Naive B cell (primary cell): ENCODE results near the gene ACOT13. TPM values are rescaled to one million over a fixed set of nuclear protein-coding genes. Genes with fewer than 3 reads are reported as not detected.
A peak's percentile ranks its signal among the peaks of the same experiment; 100 is the strongest.
"Not testable (repeated sequence)": the region's sequence is repeated elsewhere in the genome, so short reads cannot be mapped to it uniquely, and the experiment has no call there.

Experiments
- ATAC-seq, 2 donors: fragments of 150-1000 bp; cut with Tn5 transposase; 2 replicates each; pipeline ENCODE4 v1.10.0; 2021; ENCODE audit warnings: low read depth in 2 of 2, mild to moderate bottlenecking in 2 of 2, moderate library complexity in 2 of 2
- DNase-seq: peaks from one replicate; pipeline ENCODE4 v3.0.0; 2022
- H3K27ac Mint-ChIP-seq, 6 donors: one replicate each; pipeline ENCODE4 v1.8.0; 2020 to 2022; ENCODE audit warnings: mild to moderate bottlenecking in 6 of 6, mixed read lengths in 6 of 6, moderate library complexity in 5 of 6, inconsistent platforms in 2 of 6
- H3K27me3 Mint-ChIP-seq, 3 donors: one replicate each; pipeline ENCODE4 v1.8.0; 2021 to 2022; ENCODE audit warnings: mixed read lengths in 3 of 3, mild to moderate bottlenecking in 1 of 3
- H3K36me3 Mint-ChIP-seq, 2 donors: one replicate each; pipeline ENCODE4 v1.8.0; 2020 to 2022; ENCODE audit warnings: mixed read lengths in 2 of 2, inconsistent platforms in 1 of 2, mild to moderate bottlenecking in 1 of 2
- H3K4me1 Mint-ChIP-seq, 3 donors: one replicate each; pipeline ENCODE4 v1.8.0; 2020 to 2022; ENCODE audit warnings: mixed read lengths in 3 of 3, inconsistent platforms in 1 of 3, mild to moderate bottlenecking in 1 of 3, moderate library complexity in 1 of 3
- H3K4me3 Mint-ChIP-seq, 8 donors: one replicate each; pipeline ENCODE4 v1.8.0; 2020 to 2022; ENCODE audit warnings: mild to moderate bottlenecking in 8 of 8, mixed read lengths in 8 of 8, moderate library complexity in 8 of 8, inconsistent platforms in 2 of 8
- H3K9me3 Mint-ChIP-seq, 7 donors: one replicate each; pipeline ENCODE4 v1.8.0; 2020 to 2022; ENCODE audit warnings: mixed read lengths in 7 of 7, mild to moderate bottlenecking in 5 of 7, inconsistent platforms in 2 of 7, moderate library complexity in 1 of 7
- polyA plus RNA-seq, 6 donors: library from polyadenylated mRNA; unstranded; fragments of 300-500 nt; fragmentation: Illumina TruSeq; gene quantifications; one replicate each; pipeline ENCODE4 v1.2.3, GENCODE V29; 2021; ENCODE audit warnings: low read depth in 6 of 6

The ACOT13 gene
- polyA plus RNA-seq, 6 donors from 2014 or later: 4.0 to 10.8 (median 9.1) TPM

DNA sequence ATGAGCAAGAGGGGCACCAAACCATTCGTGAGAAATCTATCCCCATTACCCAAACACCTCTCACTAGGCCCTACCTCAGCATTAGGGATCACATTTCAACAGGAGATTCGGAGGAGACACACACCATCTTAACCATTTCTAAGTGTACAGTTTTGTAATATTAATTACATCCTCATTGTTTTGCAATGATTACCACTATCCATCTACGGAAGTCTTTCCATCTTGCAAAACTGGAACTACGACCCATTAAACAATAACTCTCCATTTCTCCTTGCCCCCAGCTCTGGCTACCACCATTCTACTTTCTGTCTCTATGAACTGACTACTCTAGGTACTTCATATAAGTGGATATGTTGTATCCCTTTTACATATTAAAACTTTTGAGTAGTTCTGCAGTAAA lies 20.1 kb downstream of the ACOT13 start:
- Mint-ChIP-seq H3K9me3 (no peaks in the 10 kb centered on the region), H3K36me3 (peaks cover 4 to 7% of the 10 kb centered on the region in 2 donors), H3K4me3 (no peak overlapping the region), H3K27me3 (no peaks in the 10 kb centered on the region), H3K27ac (peak overlapping the region in 2 of 6 donors; percentile 17 to 37), H3K4me1 (no peaks in the 10 kb centered on the region)
- no peak for DNase-seq
- ATAC-seq: no peak

- H3K4me3 Mint-ChIP-seq: no peak overlapping the region
- H3K4me1 Mint-ChIP-seq: no peaks in the 10 kb centered on the region
- no peak for ATAC-seq
- DNase-seq: no peak
- H3K36me3 Mint-ChIP-seq: peaks cover 4 to 7% of the 10 kb centered on the region in 2 donors
- no peak overlapping the region for H3K27ac Mint-ChIP-seq
- H3K9me3 Mint-ChIP-seq: no peaks in the 10 kb centered on the region
- H3K27me3 Mint-ChIP-seq: no peaks in the 10 kb centered on the region
These were observed 23.1 kb downstream of the ACOT13 start for GRCh38 chr6:24689964-24690363.

GRCh38 chr6:24690593-24690992 lies 23.7 kb downstream of the ACOT13 start:
- Mint-ChIP-seq H3K9me3 (no peaks in the 10 kb centered on the region), H3K4me1 (peaks cover 2 to 4% (median 3%) of the 10 kb centered on the region in 3 donors), H3K27me3 (no peaks in the 10 kb centered on the region), H3K4me3 (no peak overlapping the region), H3K27ac (peak overlapping the region in 1 of 6 donors; percentile 56), H3K36me3 (peaks cover 4 to 7% of the 10 kb centered on the region in 2 donors)
- DNase-seq (no peak), ATAC-seq (no peak)

GRCh38 chr6:24691550-24691949 lies 24.7 kb downstream of the ACOT13 start:
- H3K9me3 Mint-ChIP-seq: no peaks in the 10 kb centered on the region
- H3K27me3 Mint-ChIP-seq: no peaks in the 10 kb centered on the region
- peaks cover 4 to 7% of the 10 kb centered on the region in 2 donors for H3K36me3 Mint-ChIP-seq
- H3K4me1 Mint-ChIP-seq: peaks cover 4 to 8% (median 4%) of the 10 kb centered on the region in 3 donors
- no peak for DNase-seq
- ATAC-seq: no peak
- no peak overlapping the region for H3K4me3 Mint-ChIP-seq
- H3K27ac Mint-ChIP-seq: no peak overlapping the region

- H3K4me3 Mint-ChIP-seq: no peak overlapping the region
- H3K27ac Mint-ChIP-seq: peak overlapping the region in 1 of 6 donors; percentile 3
- H3K27me3 Mint-ChIP-seq: no peaks in the 10 kb centered on the region
- no peaks in the 10 kb centered on the region for H3K9me3 Mint-ChIP-seq
- H3K36me3 Mint-ChIP-seq: peaks cover 4 to 6% of the 10 kb centered on the region in 2 donors
- ATAC-seq (no peak), DNase-seq (no peak)
- peaks cover 4 to 8% (median 4%) of the 10 kb centered on the region in 3 donors for H3K4me1 Mint-ChIP-seq
These were observed 25.1 kb downstream of the ACOT13 start for GRCh38 chr6:24692003-24692402.

GRCh38 chr6:24692415-24692814 lies 25.5 kb downstream of the ACOT13 start:
- Mint-ChIP-seq H3K4me3 (no peak overlapping the region), H3K27ac (peak overlapping the region in 1 of 6 donors; percentile 77), H3K9me3 (no peaks in the 10 kb centered on the region), H3K4me1 (peaks cover 4 to 8% (median 4%) of the 10 kb centered on the region in 3 donors), H3K27me3 (no peaks in the 10 kb centered on the region), H3K36me3 (peaks cover under 1 to 2% of the 10 kb centered on the region in 2 donors)
- ATAC-seq: no peak
- no peak for DNase-seq

- Mint-ChIP-seq H3K4me1 (peaks cover 4 to 8% (median 4%) of the 10 kb centered on the region in 3 donors), H3K4me3 (no peak overlapping the region), H3K27ac (peak overlapping the region in 2 of 6 donors; percentile 63 to 77), H3K27me3 (no peaks in the 10 kb centered on the region), H3K9me3 (no peaks in the 10 kb centered on the region), H3K36me3 (no peaks in the 10 kb centered on the region)
- no peak for DNase-seq
- ATAC-seq: no peak
These were observed 26.1 kb downstream of the ACOT13 start for GRCh38 chr6:24692848-24693592.

DNA sequence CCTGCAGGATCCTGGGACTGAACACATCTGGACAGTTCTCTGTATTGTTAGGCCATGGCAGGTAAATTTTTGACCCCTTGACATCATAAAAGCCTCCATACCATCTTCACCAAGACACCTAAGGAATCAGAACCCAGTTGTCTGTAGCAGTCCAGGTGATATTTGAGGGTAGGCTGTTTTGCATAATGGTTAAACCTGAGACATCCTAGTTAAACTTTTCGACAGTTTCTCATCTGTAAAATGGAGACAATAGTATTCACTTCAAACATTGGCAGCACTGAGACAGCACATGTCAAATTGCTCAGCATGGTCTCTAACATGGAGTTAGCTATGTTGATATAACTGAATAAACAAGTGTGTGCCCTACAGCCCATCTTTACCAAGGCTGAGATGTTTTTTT lies 27.3 kb downstream of the ACOT13 start:
- Mint-ChIP-seq H3K4me3 (no peak overlapping the region), H3K27me3 (no peaks in the 10 kb centered on the region), H3K9me3 (no peaks in the 10 kb centered on the region), H3K4me1 (peaks cover 4 to 8% (median 4%) of the 10 kb centered on the region in 3 donors), H3K36me3 (no peaks in the 10 kb centered on the region), H3K27ac (no peak overlapping the region)
- DNase-seq (no peak), ATAC-seq (no peak)

- H3K27ac Mint-ChIP-seq: peak overlapping the region in 2 of 6 donors; percentile 7 to 30
- ATAC-seq: peak; percentile 71 to 87
- not testable (repeated sequence) for H3K4me1 Mint-ChIP-seq, H3K4me3 Mint-ChIP-seq, H3K9me3 Mint-ChIP-seq, H3K36me3 Mint-ChIP-seq, H3K27me3 Mint-ChIP-seq
- peak; percentile 38 for DNase-seq
These were observed 28.8 kb downstream of the ACOT13 start for GRCh38 chr6:24695635-24696034.

DNA sequence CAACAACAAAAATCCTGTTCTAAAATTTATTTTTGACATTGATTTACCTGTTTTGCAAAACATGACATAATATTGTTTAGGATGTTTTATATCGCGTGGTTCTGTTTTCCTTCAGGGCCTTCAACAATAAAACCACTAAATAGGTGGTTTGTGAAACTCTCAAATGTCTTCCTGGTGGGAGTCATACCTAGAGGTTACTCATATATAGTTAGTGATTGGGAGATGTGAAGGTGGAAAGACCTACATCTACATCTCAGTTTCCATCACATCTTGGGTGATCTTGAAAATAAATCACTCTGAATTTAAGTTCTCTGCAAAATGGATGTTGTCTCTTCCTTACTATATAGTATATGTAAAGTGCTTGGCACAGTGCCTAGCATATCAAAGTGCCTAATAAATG lies 29.2 kb downstream of the ACOT13 start:
- Mint-ChIP-seq H3K4me1 (peaks cover 4 to 12% (median 4%) of the 10 kb centered on the region in 3 donors), H3K9me3 (no peaks in the 10 kb centered on the region), H3K36me3 (no peaks in the 10 kb centered on the region), H3K4me3 (no peak overlapping the region), H3K27ac (peak overlapping the region in 1 of 6 donors; percentile 7), H3K27me3 (no peaks in the 10 kb centered on the region)
- ATAC-seq: no peak
- DNase-seq: no peak

GRCh38 chr6:24699521-24700359 lies 32.9 kb downstream of the ACOT13 start:
- H3K4me3 Mint-ChIP-seq: no peak overlapping the region
- ATAC-seq: no peak
- H3K9me3 Mint-ChIP-seq: no peaks in the 10 kb centered on the region
- DNase-seq: no peak
- H3K27ac Mint-ChIP-seq: peak overlapping the region in 4 of 6 donors; percentile 1 to 78 (median 46)
- H3K27me3 Mint-ChIP-seq: no peaks in the 10 kb centered on the region
- H3K36me3 Mint-ChIP-seq: peaks cover 0 to 6% of the 10 kb centered on the region in 2 donors
- peaks cover 12 to 29% (median 14%) of the 10 kb centered on the region in 3 donors for H3K4me1 Mint-ChIP-seq

GRCh38 chr6:24702720-24703282 lies 35.9 kb downstream of the ACOT13 start:
- H3K27me3 Mint-ChIP-seq: no peaks in the 10 kb centered on the region
- peaks cover 8 to 21% (median 14%) of the 10 kb centered on the region in 3 donors for H3K4me1 Mint-ChIP-seq
- no peak overlapping the region for H3K4me3 Mint-ChIP-seq
- peak overlapping the region; percentile 51 to 95 (median 84) for H3K27ac Mint-ChIP-seq
- H3K36me3 Mint-ChIP-seq: peaks cover 8 to 14% of the 10 kb centered on the region in 2 donors
- ATAC-seq: no peak
- no peaks in the 10 kb centered on the region for H3K9me3 Mint-ChIP-seq
- no peak for DNase-seq

DNA sequence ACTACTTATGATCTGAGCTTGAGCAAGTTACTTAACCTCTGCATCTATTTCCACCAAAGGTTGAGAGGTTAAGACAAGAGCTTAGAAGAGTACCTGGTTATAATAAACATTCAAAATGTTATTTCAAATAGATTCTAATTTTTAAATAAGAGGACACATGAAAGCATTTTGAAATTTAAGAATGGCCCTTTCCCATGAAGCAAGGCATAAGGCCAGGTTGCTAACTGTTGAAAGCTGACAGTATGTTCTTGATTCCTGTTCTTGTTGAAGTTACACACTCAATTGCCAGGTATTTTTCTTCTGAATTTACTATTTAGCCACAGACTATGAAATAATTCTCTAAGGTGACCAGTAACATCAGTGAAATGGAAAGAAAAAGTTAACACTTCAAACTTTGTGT lies 37.6 kb downstream of the ACOT13 start:
- no peaks in the 10 kb centered on the region for H3K27me3 Mint-ChIP-seq
- no peak overlapping the region for H3K4me3 Mint-ChIP-seq
- ATAC-seq: no peak
- peaks cover 8 to 14% of the 10 kb centered on the region in 2 donors for H3K36me3 Mint-ChIP-seq
- H3K4me1 Mint-ChIP-seq: peaks cover 15 to 27% (median 20%) of the 10 kb centered on the region in 3 donors
- H3K9me3 Mint-ChIP-seq: no peaks in the 10 kb centered on the region
- DNase-seq: no peak
- H3K27ac Mint-ChIP-seq: no peak overlapping the region
